MM.1S (cell line): ENCODE results near the gene CLN6.

Experiments
- DNase-seq: peaks from one replicate; pipeline ENCODE4 v3.0.0-alpha.2; 2015
- H2AFZ ChIP-seq: fragments of 300-600 bp; sonication (generic); 2 replicates; pipeline ENCODE4 v1.6.0; 2016; ENCODE audit warnings: antibody characterized with exemption, low read length
- H3F3A ChIP-seq: fragments of 300-600 bp; sonication (generic); 2 replicates; pipeline ENCODE4 v1.6.1; 2016; ENCODE audit warnings: mild to moderate bottlenecking, antibody characterized with exemption, low read length, moderate library complexity, mixed read lengths; ENCODE audit not compliant: insufficient read depth
- H3K27ac ChIP-seq: fragments of 300-600 bp; sonication (generic); 2 replicates; pipeline ENCODE4 v1.5.1; 2016; ENCODE audit warnings: mild to moderate bottlenecking, low read length
- H3K27me3 ChIP-seq: fragments of 300-600 bp; sonication (generic); replicated peaks from 2 replicates; pipeline ENCODE4 v1.6.0; 2016; ENCODE audit warnings: low read length; ENCODE audit not compliant: insufficient read depth
- H3K36me3 ChIP-seq: fragments of 300-600 bp; sonication (generic); replicated peaks from 2 replicates; pipeline ENCODE4 v1.6.1; 2016; ENCODE audit warnings: mild to moderate bottlenecking, low read length, mixed read lengths; ENCODE audit not compliant: insufficient read depth
- H3K4me1 ChIP-seq: fragments of 300-600 bp; sonication (generic); 2 replicates; pipeline ENCODE4 v1.6.1; 2016; ENCODE audit warnings: low read length, mixed read lengths
- H3K4me2 ChIP-seq: fragments of 300-600 bp; sonication (generic); 2 replicates; pipeline ENCODE4 v1.6.0; 2016; ENCODE audit warnings: low read depth, low read length
- H3K4me3 ChIP-seq: fragments of 300-600 bp; sonication (generic); 2 replicates; pipeline ENCODE4 v1.5.1; 2016; ENCODE audit warnings: low read length, mixed read lengths
- H3K79me2 ChIP-seq: fragments of 300-600 bp; sonication (generic); 2 replicates; pipeline ENCODE4 v1.6.1; 2016; ENCODE audit warnings: mixed run types, low read length, mixed read lengths
- H3K9ac ChIP-seq: fragments of 300-600 bp; sonication (generic); 2 replicates; pipeline ENCODE4 v1.6.1; 2016; ENCODE audit warnings: low read length, mixed read lengths
- H3K9me2 ChIP-seq: fragments of 300-600 bp; sonication (generic); replicated peaks from 2 replicates; pipeline ENCODE4 v1.6.1; 2016; ENCODE audit warnings: mild to moderate bottlenecking, low read length, mixed read lengths; ENCODE audit not compliant: insufficient read depth
- H3K9me3 ChIP-seq: fragments of 300-600 bp; sonication (generic); replicated peaks from 2 replicates; pipeline ENCODE4 v1.6.1; 2016; ENCODE audit warnings: mild to moderate bottlenecking, low read length, mixed read lengths; ENCODE audit not compliant: insufficient read depth
- H4K20me1 ChIP-seq: fragments of 300-600 bp; sonication (generic); 2 replicates; pipeline ENCODE4 v1.6.1; 2016; ENCODE audit warnings: mild to moderate bottlenecking, low read length, moderate library complexity, mixed read lengths; ENCODE audit not compliant: insufficient read depth
- CTCF ChIP-seq: fragments of 300-600 bp; sonication (generic); IDR thresholded peaks from 2 replicates; pipeline ENCODE4 v1.5.1; 2016; ENCODE audit warnings: antibody characterized with exemption, low read length, mixed read lengths
- EZH2 ChIP-seq: fragments of 300-600 bp; sonication (generic); optimal IDR thresholded peaks from 2 replicates; pipeline ENCODE3; 2017; ENCODE audit warnings: low read depth, mild to moderate bottlenecking, antibody characterized with exemption, low read length, mixed read lengths
- EZH2phosphoT487 ChIP-seq: fragments of 300-600 bp; sonication (generic); IDR thresholded peaks from 2 replicates; pipeline ENCODE4 v1.6.1; 2018; ENCODE audit warnings: antibody characterized with exemption, low read length

CLN6 gene

GRCh38 chr15:68261980-68262379 is 32.5 kb upstream of the CLN6 start:
- no peaks in the 10 kb centered on the region for H3K9me3 ChIP-seq
- H3K4me3 ChIP-seq: no peak overlapping the region
- H3K4me2 ChIP-seq: no peak overlapping the region
- H2AFZ ChIP-seq: no peak overlapping the region
- DNase-seq: no peak
- H3K4me1 ChIP-seq: no peaks in the 10 kb centered on the region
- H3K79me2 ChIP-seq: no peaks in the 10 kb centered on the region
- peaks cover 5% of the 10 kb centered on the region; the same call in 1 of the 2 replicates for H3F3A ChIP-seq
- TF ChIP-seq EZH2phosphoT487 (no peak), CTCF (no peak), EZH2 (no peak)
- H3K27me3 ChIP-seq: no peaks in the 10 kb centered on the region
- H4K20me1 ChIP-seq: no peaks in the 10 kb centered on the region
- no peaks in the 10 kb centered on the region for H3K9me2 ChIP-seq
- H3K27ac ChIP-seq: no peak overlapping the region
- no peaks in the 10 kb centered on the region for H3K36me3 ChIP-seq
- H3K9ac ChIP-seq: no peak overlapping the region

GRCh38 chr15:68261241-68261640 is 31.7 kb upstream of the CLN6 start:
- H3K79me2 ChIP-seq: no peaks in the 10 kb centered on the region

GRCh38 chr15:68259883-68260282 is 30.4 kb upstream of the CLN6 start:
- H4K20me1 ChIP-seq: no peaks in the 10 kb centered on the region
- H3K4me3 ChIP-seq: no peak overlapping the region
- no peaks in the 10 kb centered on the region for H3K27me3 ChIP-seq
- no peak overlapping the region for H3K4me2 ChIP-seq
- no peak for DNase-seq
- H3K36me3 ChIP-seq: no peaks in the 10 kb centered on the region
- H3K79me2 ChIP-seq: no peaks in the 10 kb centered on the region
- TF ChIP-seq EZH2 (no peak), EZH2phosphoT487 (no peak), CTCF (no peak)
- no peak overlapping the region for H3K27ac ChIP-seq
- peaks cover 6% of the 10 kb centered on the region; the same call in 1 of the 2 replicates for H3K4me1 ChIP-seq
- no peak overlapping the region for H2AFZ ChIP-seq
- no peak overlapping the region for H3K9ac ChIP-seq
- H3K9me2 ChIP-seq: no peaks in the 10 kb centered on the region
- no peaks in the 10 kb centered on the region for H3K9me3 ChIP-seq
- H3F3A ChIP-seq: peaks cover 5% of the 10 kb centered on the region; the same call in 1 of the 2 replicates

More at GRCh38 chr15:68261241-68261640, 31.7 kb upstream of the CLN6 start:
- H2AFZ ChIP-seq: no peak overlapping the region
- DNase-seq: no peak
- H4K20me1 ChIP-seq: no peaks in the 10 kb centered on the region
- no peaks in the 10 kb centered on the region for H3K27me3 ChIP-seq
- TF ChIP-seq EZH2 (no peak), EZH2phosphoT487 (no peak), CTCF (no peak)
- H3F3A ChIP-seq: peaks cover 5% of the 10 kb centered on the region; the same call in 1 of the 2 replicates
- H3K9me2 ChIP-seq: no peaks in the 10 kb centered on the region
- no peak overlapping the region for H3K4me3 ChIP-seq
- no peak overlapping the region for H3K4me2 ChIP-seq
- no peaks in the 10 kb centered on the region for H3K36me3 ChIP-seq
- no peak overlapping the region for H3K27ac ChIP-seq
- H3K9ac ChIP-seq: no peak overlapping the region
- no peaks in the 10 kb centered on the region for H3K9me3 ChIP-seq
- peaks cover 5% of the 10 kb centered on the region; the same call in 1 of the 2 replicates for H3K4me1 ChIP-seq
